GM12801 (cell line): Measurements from ENCODE around the gene PAWR.

ENCODE experiments used
- TF ChIP-seq, protein P1 (sequence below): IDR thresholded peaks from one replicate; pipeline ENCODE4 v1.5.1; 2011; ENCODE audit warnings: control low read depth; ENCODE audit not compliant: insufficient read length; ENCODE audit errors: extremely low read depth

PAWR gene

GRCh38 chr12:79658221-79658620 lies 32.5 kb downstream of the PAWR start:
- TF ChIP-seq, protein P1, sequence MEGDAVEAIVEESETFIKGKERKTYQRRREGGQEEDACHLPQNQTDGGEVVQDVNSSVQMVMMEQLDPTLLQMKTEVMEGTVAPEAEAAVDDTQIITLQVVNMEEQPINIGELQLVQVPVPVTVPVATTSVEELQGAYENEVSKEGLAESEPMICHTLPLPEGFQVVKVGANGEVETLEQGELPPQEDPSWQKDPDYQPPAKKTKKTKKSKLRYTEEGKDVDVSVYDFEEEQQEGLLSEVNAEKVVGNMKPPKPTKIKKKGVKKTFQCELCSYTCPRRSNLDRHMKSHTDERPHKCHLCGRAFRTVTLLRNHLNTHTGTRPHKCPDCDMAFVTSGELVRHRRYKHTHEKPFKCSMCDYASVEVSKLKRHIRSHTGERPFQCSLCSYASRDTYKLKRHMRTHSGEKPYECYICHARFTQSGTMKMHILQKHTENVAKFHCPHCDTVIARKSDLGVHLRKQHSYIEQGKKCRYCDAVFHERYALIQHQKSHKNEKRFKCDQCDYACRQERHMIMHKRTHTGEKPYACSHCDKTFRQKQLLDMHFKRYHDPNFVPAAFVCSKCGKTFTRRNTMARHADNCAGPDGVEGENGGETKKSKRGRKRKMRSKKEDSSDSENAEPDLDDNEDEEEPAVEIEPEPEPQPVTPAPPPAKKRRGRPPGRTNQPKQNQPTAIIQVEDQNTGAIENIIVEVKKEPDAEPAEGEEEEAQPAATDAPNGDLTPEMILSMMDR: no peak

- TF ChIP-seq, protein P1: no peak
Measured at GRCh38 chr12:79657136-79657535, 33.6 kb downstream of the PAWR start.

DNA sequence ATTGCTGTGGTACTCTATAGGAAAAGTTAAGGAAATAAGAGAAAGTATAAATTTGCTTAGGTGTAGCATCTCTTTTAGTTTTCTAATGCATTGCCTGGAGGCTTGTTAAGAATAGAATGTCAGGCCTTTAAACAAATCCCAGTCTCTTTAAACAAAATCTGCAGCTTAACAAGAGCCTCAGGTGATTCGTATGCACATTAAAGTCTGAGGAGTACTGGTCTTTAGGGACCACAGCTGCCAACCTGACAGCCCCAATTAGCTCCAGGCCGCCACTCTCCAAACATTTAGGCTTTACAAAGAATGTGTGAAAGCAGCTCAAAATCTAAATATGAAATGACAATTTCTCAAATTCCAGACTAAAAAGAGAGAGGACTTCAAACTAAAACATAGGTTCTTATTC lies 35.7 kb downstream of the PAWR start:
- TF ChIP-seq, protein P1: no peak

- TF ChIP-seq, protein P1: no peak
Measured at GRCh38 chr12:79652521-79652920, 38.2 kb downstream of the PAWR start.

- TF ChIP-seq, protein P1: no peak
Measured at GRCh38 chr12:79650440-79650839, 40.3 kb downstream of the PAWR start.

- TF ChIP-seq, protein P1: no peak
Measured at GRCh38 chr12:79648881-79649280, 41.9 kb downstream of the PAWR start.

DNA sequence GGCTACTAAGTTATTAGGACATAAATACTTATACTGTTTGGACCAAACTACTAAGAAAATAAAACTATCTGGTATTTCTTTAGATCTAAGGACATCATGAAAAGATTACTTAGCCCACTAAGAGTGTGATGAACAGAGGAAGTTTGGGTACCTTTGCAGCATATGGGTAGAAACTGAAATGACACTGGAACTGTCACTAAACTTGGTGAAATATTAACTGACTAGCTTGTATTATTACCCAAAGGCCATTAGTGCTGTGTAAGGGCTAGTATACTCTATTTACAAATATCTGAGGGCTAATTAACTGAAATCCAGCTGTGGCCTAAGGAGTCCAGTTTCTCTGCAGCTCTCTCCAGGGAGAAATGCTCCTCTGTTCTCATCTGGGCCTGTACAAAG lies 45.5 kb downstream of the PAWR start:
- TF ChIP-seq, protein P1: no peak
